Right kidney (tissue), 1 donor: ENCODE measurements around the gene KRTAP4-6.
"Not testable (repeated sequence)": the region's sequence is repeated elsewhere in the genome, so short reads cannot be mapped to it uniquely, and the experiment has no call there.

Experiments used
- DNase-seq: peaks from one replicate; pipeline ENCODE4 v3.0.0-alpha.2; 2016

The KRTAP4-6 gene

GRCh38 chr17:41147531-41148204 lies 7.3 kb upstream of the KRTAP4-6 start:
- DNase-seq, result no peak

GRCh38 chr17:41145261-41145660 lies 4.9 kb upstream of the KRTAP4-6 start:
- no peak for DNase-seq

- DNase-seq, result no peak
Measured at GRCh38 chr17:41144846-41145245, 4.5 kb upstream of the KRTAP4-6 start.

- no peak for DNase-seq
Measured at GRCh38 chr17:41141361-41141760, 1.0 kb upstream of the KRTAP4-6 start.

GRCh38 chr17:41139865-41140264 lies 479 bp downstream of the KRTAP4-6 start:
- DNase-seq, result not testable (repeated sequence)

- DNase-seq, result no peak
Measured at GRCh38 chr17:41133880-41134735, 6.2 kb downstream of the KRTAP4-6 start.

GRCh38 chr17:41131979-41132378 lies 8.4 kb downstream of the KRTAP4-6 start:
- no peak for DNase-seq

GRCh38 chr17:41127371-41127770 lies 13.0 kb downstream of the KRTAP4-6 start:
- no peak for DNase-seq

- DNase-seq, result no peak
Measured at GRCh38 chr17:41126412-41126811, 13.9 kb downstream of the KRTAP4-6 start.

GRCh38 chr17:41125064-41125463 lies 15.3 kb downstream of the KRTAP4-6 start:
- DNase-seq, result no peak

GRCh38 chr17:41123991-41124371 lies 16.4 kb downstream of the KRTAP4-6 start, which contains the start of gene KRTAP4-12:
TSS of gene KRTAP4-12 (minus strand) at chr17:41124182. CDS start at chr17:41124122, 60 bp downstream.
- DNase-seq, result not testable (repeated sequence)

GRCh38 chr17:41123292-41123990 lies 16.9 kb downstream of the KRTAP4-6 start:
- DNase-seq, result not testable (repeated sequence)

- DNase-seq, result no peak
Measured at GRCh38 chr17:41121742-41122141, 18.6 kb downstream of the KRTAP4-6 start.

- DNase-seq, result not testable (repeated sequence)
Measured at GRCh38 chr17:41119696-41120690, 20.4 kb downstream of the KRTAP4-6 start.

- no peak for DNase-seq
Measured at GRCh38 chr17:41118721-41119120, 21.6 kb downstream of the KRTAP4-6 start.

- not testable (repeated sequence) for DNase-seq
Measured at GRCh38 chr17:41117846-41118386, 22.4 kb downstream of the KRTAP4-6 start, which contains the start of gene KRTAP4-11. TSS of gene KRTAP4-11 (minus strand) at chr17:41118373. CDS start at chr17:41118315, 58 bp downstream.

- DNase-seq, result no peak
Measured at GRCh38 chr17:41116297-41116696, 24.0 kb downstream of the KRTAP4-6 start.

- no peak for DNase-seq
Measured at GRCh38 chr17:41111151-41111885, 29.0 kb downstream of the KRTAP4-6 start.

GRCh38 chr17:41108728-41109386 lies 31.5 kb downstream of the KRTAP4-6 start:
- not testable (repeated sequence) for DNase-seq

GRCh38 chr17:41107941-41108450 lies 32.3 kb downstream of the KRTAP4-6 start:
- DNase-seq, result no peak
